ENCODE data around the gene TNFAIP8L1.

- TF ChIP-seq CTCF (conservative IDR thresholded peaks at IDR 0.05 in 1 of 2, IDR thresholded peaks at IDR 0.05 in 1 of 2; ENCODE audit: extremely low read depth in 1 of 2, insufficient read depth in 1 of 2, low read depth in 1 of 2, low read length in 2 of 2) (no peak), EZH2 (IDR thresholded peaks at IDR 0.05; ENCODE audit: borderline replicate concordance, low read length) (no peak)
Observed at GRCh38 chr19:4636761-4637160, 2.6 kb upstream of the TNFAIP8L1 start.
